Measurements from ENCODE around the gene C3orf18. TPM values are rescaled to one million over a fixed set of nuclear protein-coding genes. Genes with fewer than 3 reads are reported as not detected.

C3orf18 gene
- total and polyA plus RNA-seq, 2 donors (not counting 3 experiments of a cell fraction or from before 2014, with no cell fraction given), result 1.7 to 2.9 TPM

GRCh38 chr3:50583897-50584296 is 16.4 kb upstream of the C3orf18 start:
- Histone ChIP-seq H3K79me2 (ENCODE audit: control insufficient read depth, insufficient read depth, low read length) (no peaks in the 10 kb centered on the region), H3K9me1 (replicated peaks; ENCODE audit: control insufficient read depth, extremely low read depth, insufficient read depth, low read length) (no peaks in the 10 kb centered on the region), H4K20me1 (replicated peaks; ENCODE audit: control insufficient read depth, extremely low read depth, insufficient read depth, low read length) (no peaks in the 10 kb centered on the region), H3K9me3 (replicated peaks; ENCODE audit: control insufficient read depth, insufficient read depth, low read length) (no peaks in the 10 kb centered on the region), H3K36me3 (ENCODE audit: control insufficient read depth in 2 of 2, extremely low read depth in 1 of 2, insufficient read depth in 2 of 2, low read length in 2 of 2) (no peaks in the 10 kb centered on the region), H3K4me2 (ENCODE audit: insufficient read depth, low read length) (no peak overlapping the region), H2AFZ (ENCODE audit: low read depth, low read length) (no peak overlapping the region), H3K27me3 (ENCODE audit: control insufficient read depth in 2 of 2, insufficient read depth in 2 of 2, low read length in 2 of 2) (no peaks in the 10 kb centered on the region), H3K4me1 (ENCODE audit: control insufficient read depth, extremely low read depth, insufficient read depth, low read length) (no peaks in the 10 kb centered on the region), H3K4me3 (replicated peaks in 1 of 3; ENCODE audit: insufficient read depth in 1 of 3, low read depth in 1 of 3, low read length in 3 of 3) (no peak overlapping the region), H3K9ac (replicated peaks; ENCODE audit: extremely low read depth, insufficient read depth, low read length) (no peak overlapping the region), H3K27ac (ENCODE audit: insufficient read depth, low read depth, low read length) (no peak overlapping the region)
- ChIA-PET CTCF (interaction anchor here (1.0 kb wide), 1 partner anchor 28 kb away, joined by 3 read pairs; no protein-coding TSS in a partner anchor), POLR2A (no interaction called here)
- FAIRE-seq (no peak), DNase-seq (ENCODE audit: low read depth, low spot score) (no peak)
- dilution Hi-C loops (cut with MboI; ENCODE audit: extremely low pct_ligation_motif_present, low sequenced_read_pairs) (no loop called here), intact Hi-C loops (cut with micrococcal nuclease) (no loop called here)
- TF ChIP-seq POLR2AphosphoS5 (IDR thresholded peaks at IDR 0.05; ENCODE audit: insufficient read depth, low read depth, low read length) (no peak), MYC (IDR thresholded peaks at IDR 0.05; ENCODE audit: low read depth, low read length) (no peak), JUN (IDR thresholded peaks at IDR 0.05; ENCODE audit: borderline replicate concordance, insufficient read depth, insufficient read length, low read depth) (no peak), FOS (IDR thresholded peaks at IDR 0.05; ENCODE audit: borderline replicate concordance, insufficient read depth, low read length) (no peak), POLR2A (IDR thresholded peaks at IDR 0.05; ENCODE audit: low read depth, low read length) (no peak), GATA2 (IDR thresholded peaks at IDR 0.05; ENCODE audit: insufficient read depth, insufficient read length, low read depth, low read length) (no peak), CTCF (IDR thresholded peaks at IDR 0.05; ENCODE audit: extremely low read depth in 1 of 2, insufficient read depth in 1 of 2, low read depth in 1 of 2, low read length in 2 of 2) (no peak), MAX (IDR thresholded peaks at IDR 0.05; ENCODE audit: insufficient read depth, insufficient read length) (no peak), EZH2 (IDR thresholded peaks at IDR 0.05; ENCODE audit: borderline replicate concordance, low read depth, low read length, severe bottlenecking) (no peak)
- no TSS peak for BruUV-seq (replicated peaks)

Data from endothelial cell of umbilical vein (primary cell).